AG04450 (cell line): ENCODE measurements around the gene TP53. TPM values are rescaled to one million over a fixed set of nuclear protein-coding genes. Genes with fewer than 3 reads are reported as not detected.

Experiments used
- CTCF ChIA-PET: fragments of 300-600, 350-600 bp; formaldehyde crosslinking; extraction: SDS; loops from one replicate; lab custom pipeline; 2022; ENCODE audit warnings: antibody characterized with exemption, inconsistent platforms; lab: Charles Lee
- POLR2A ChIA-PET: fragments of 350-600 bp; formaldehyde crosslinking; extraction: SDS; loops from one replicate; lab custom pipeline; 2021; ENCODE audit warnings: antibody characterized with exemption, inconsistent platforms; lab: Yijun Ruan, JAX
- DNase-seq: peaks from one replicate; pipeline ENCODE4 v3.0.0-alpha.2; 2011; ENCODE audit warnings: low read depth, low spot score
- H3K27ac ChIP-seq: one replicate; pipeline ENCODE4 v1.5.1; 2012; ENCODE audit warnings: low read depth, low read length, control low read depth
- H3K27me3 ChIP-seq: one replicate; pipeline ENCODE4 v1.6.0; 2012; ENCODE audit warnings: low read length; ENCODE audit not compliant: control insufficient read depth, insufficient read depth
- H3K4me3 ChIP-seq: 2 replicates; pipeline ENCODE4 v1.5.1; 2011; ENCODE audit warnings: mild to moderate bottlenecking, low read depth, low read length, control low read depth
- H3K9me3 ChIP-seq: 2 replicates; pipeline ENCODE4 v1.5.1; 2012; ENCODE audit warnings: low read length; ENCODE audit not compliant: control insufficient read depth, insufficient read depth
- CTCF ChIP-seq: IDR thresholded peaks from 2 replicates; pipeline ENCODE4 v1.5.1; 2011; ENCODE audit warnings: low read depth, low read length, control low read depth, inconsistent platforms
- polyA plus RNA-seq: library from polyadenylated mRNA; depleted of rRNA; stranded (reverse); fragments of >200 nt; gene quantifications from 2 replicates; pipeline ENCODE4 v1.2.3, GENCODE V29; 2011

The TP53 gene
- polyA plus RNA-seq, 1 experiment: 40.7 TPM

DNA sequence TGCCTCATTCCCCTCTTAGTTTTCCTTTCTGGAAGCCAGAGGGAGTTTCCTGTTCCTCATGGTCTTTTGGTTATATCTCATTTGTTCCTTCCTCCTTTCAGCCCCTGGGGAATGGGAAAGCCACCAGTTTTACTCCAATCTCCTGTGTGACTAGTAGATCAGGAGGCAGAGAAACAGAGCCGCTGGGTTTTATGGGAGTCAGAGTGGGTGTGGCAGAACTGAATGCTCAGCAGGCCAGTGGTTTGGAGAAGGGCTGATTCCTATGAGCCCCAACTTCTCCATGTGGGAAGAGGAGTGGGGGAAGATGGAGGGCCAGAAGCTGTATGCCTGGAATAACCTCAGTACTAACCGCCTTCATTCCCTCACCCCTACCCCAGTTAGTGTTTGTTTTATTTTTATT is 34.3 kb upstream of the TP53 start:
- Histone ChIP-seq H3K27me3 (peaks cover 32% of the 10 kb centered on the region), H3K27ac (no peak overlapping the region), H3K4me3 (no peak overlapping the region), H3K9me3 (no peaks in the 10 kb centered on the region)
- DNase-seq: no peak
- ChIA-PET CTCF (interaction anchor here (1.5 kb wide), 1 partner anchor 34 kb away, joined by 3 read pairs; no protein-coding TSS in a partner anchor), POLR2A (no interaction called here)
- TF ChIP-seq CTCF: no peak

GRCh38 chr17:7720125-7720524 is 32.8 kb upstream of the TP53 start:
- no peak for TF ChIP-seq CTCF
- ChIA-PET POLR2A (no interaction called here), CTCF (interaction anchor here (1.0 kb wide), 1 partner anchor 10 kb away, joined by 3 read pairs; no protein-coding TSS in a partner anchor)
- no peak overlapping the region for H3K4me3 ChIP-seq
- no peaks in the 10 kb centered on the region for H3K9me3 ChIP-seq
- H3K27me3 ChIP-seq: peaks cover 33% of the 10 kb centered on the region
- no peak for DNase-seq
- H3K27ac ChIP-seq: no peak overlapping the region

DNA sequence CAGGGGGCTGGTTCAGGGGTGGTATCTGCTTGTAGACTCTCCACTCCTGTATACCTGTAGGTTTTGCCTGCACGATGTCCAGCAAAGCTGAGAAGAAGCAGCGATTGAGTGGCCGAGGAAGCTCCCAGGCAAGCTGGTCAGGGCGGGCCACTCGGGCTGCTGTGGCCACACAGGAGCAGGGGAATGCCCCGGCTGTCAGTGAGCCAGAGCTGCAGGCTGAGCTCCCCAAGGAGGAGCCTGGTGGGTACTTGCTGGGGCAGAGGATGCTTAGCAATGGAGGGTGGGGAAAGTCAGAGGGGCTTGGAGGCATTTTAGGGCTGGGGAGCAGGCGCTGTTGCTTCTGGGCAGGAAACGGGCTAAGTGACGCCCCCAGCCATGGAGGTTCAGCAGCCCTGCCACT is 32.4 kb upstream of the TP53 start:
- Histone ChIP-seq H3K27me3 (peaks cover 38% of the 10 kb centered on the region), H3K9me3 (no peaks in the 10 kb centered on the region), H3K4me3 (no peak overlapping the region), H3K27ac (no peak overlapping the region)
- TF ChIP-seq CTCF: no peak
- ChIA-PET CTCF (no interaction called here), POLR2A (no interaction called here)
- DNase-seq: no peak

DNA sequence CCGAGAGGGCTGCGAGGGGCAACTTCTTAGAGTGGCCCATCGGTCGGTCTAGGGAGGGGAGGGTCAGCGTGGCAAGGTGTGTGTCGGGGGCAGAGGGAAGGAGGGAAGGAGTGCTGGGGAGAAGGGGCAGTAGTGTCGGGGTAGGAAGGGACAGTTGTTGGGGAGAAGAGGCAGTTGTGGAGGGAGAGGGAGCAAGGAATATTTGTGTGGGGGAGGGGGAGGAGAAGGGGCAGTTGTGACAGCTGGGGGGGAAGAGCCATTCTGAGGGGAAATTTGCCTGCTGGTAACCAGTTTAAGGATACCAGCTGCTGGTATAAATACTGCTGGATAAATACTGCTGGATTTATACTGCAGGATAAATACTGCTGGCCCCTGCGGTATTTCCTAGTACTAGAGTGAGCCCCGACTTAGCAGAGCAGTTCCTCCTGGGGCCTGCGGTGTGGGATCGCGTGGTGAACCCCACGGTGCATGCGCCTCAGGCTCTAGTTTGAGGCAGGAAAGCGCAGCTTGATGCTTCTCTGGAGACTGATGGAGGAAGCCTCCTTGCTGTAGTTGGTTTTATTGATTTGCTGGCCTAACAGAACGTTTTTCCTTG is 30.6 kb upstream of the TP53 start:
- Histone ChIP-seq H3K27ac (no peak overlapping the region), H3K4me3 (peak overlapping the region; percentile 74), H3K9me3 (no peaks in the 10 kb centered on the region), H3K27me3 (peaks cover 43% of the 10 kb centered on the region)
- no peak for TF ChIP-seq CTCF
- no peak for DNase-seq
- ChIA-PET POLR2A (interaction anchor here (0.6 to 1.0 kb wide), 2 partner anchors 13 to 443 kb away, joined by 4 to 10 read pairs; partner anchors contain the start of gene EFNB3), CTCF (interaction anchor here (0.7 kb wide), 4 partner anchors 10 to 502 kb away, joined by 3 to 7 read pairs (median 4); no protein-coding TSS in a partner anchor)

DNA sequence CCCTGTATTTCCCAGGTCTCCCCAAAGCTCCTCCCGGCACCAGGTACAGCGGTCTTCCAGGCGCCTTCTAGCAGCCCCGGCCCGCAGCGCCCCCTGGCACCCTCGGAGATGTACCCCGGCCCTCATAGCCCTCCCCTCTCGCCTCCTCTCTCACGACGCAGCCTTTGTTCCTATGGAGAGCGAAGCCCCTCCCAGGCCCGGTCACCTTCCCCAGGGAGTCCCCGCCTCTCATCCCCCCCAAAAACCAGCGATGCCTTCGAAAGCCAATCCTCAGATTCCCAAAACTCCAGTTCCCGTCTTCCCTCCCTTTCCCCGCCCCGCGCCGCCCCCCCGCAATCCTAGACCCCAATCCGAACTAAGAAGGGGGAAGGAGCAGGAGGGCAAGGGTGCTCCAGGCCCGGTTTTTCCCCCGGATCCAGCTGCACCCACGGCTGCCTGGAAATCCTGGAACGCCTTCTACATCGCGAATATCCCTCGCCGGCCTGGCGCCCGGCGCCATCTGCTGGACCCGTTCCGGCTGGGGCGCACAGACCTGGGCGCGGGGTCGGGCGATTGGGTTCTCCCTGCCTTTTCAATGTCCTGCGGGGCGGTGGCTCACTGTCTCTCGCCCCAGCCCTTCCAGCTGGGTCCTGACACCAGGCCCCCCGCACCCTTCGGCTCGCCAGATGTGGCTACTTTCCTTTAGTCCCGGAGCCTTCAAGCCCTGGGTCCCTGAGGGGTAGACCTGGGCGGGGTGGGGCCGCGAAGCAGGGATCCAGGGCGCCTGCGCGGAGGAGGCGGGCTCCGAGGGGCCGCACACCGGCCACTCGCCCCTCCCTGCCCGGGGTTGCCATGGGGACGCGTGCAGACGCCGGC is 29.8 kb upstream of the TP53 start, which contains the start of gene DNAH2:
DNAH2 (plus strand) TSS at position 844 of the 855 bp plus-strand sequence. CDS start 1,991 bp downstream, outside the sequence.
- peaks cover 50% of the 10 kb centered on the region for H3K27me3 ChIP-seq
- POLR2A ChIA-PET: interaction anchor here (0.6 to 1.0 kb wide), 3 partner anchors 12 to 444 kb away, joined by 4 to 10 read pairs (median 5); partner anchors contain the start of gene EFNB3
- peak within 1 kb of the TSS; percentile 11 for H3K27ac ChIP-seq
- H3K9me3 ChIP-seq: no peaks in the 10 kb centered on the region
- peak within 1 kb of the TSS; percentile 74 for H3K4me3 ChIP-seq
- CTCF ChIA-PET: interaction anchor here (0.6 to 1.4 kb wide), 11 partner anchors 8 to 502 kb away, joined by 3 to 7 read pairs (median 4); partner anchors contain the start of genes TP53 and WRAP53
- peak; percentile 82 for DNase-seq
- peak; percentile 45 for TF ChIP-seq CTCF
